ENCODE data around the gene LRCOL1. TPM values are rescaled to one million over a fixed set of nuclear protein-coding genes. Genes with fewer than 3 reads are reported as not detected.

The LRCOL1 gene
- total and polyA plus RNA-seq, 2 of the 13 experiments (the other 11 are each of a cell fraction or from before 2014, with no cell fraction given), result not detected

GRCh38 chr12:132588821-132589669 is 21.3 kb downstream of the LRCOL1 start:
- Histone ChIP-seq H3K79me2 (ENCODE audit: insufficient read depth, low read length) (no peaks in the 10 kb centered on the region), H3K27me3 (ENCODE audit: control insufficient read depth in 1 of 2, insufficient read depth in 2 of 2, low read length in 2 of 2) (peaks cover 8 to 39% of the 10 kb centered on the region in 2 experiments; a peak in 4 of 5 replicates), H3K9me3 (ENCODE audit: low read length) (no peaks in the 10 kb centered on the region), H3K27ac (ENCODE audit: extremely low read length, insufficient read depth, low read length) (no peak overlapping the region), H3K4me2 (ENCODE audit: low read depth, low read length) (no peak overlapping the region), H3K4me1 (ENCODE audit: insufficient read depth, low read length) (peaks cover 7% of the 10 kb centered on the region; the same call in 1 of the 2 replicates), H3K36me3 (replicated peaks in 1 of 2; ENCODE audit: control insufficient read depth in 1 of 2, insufficient read depth in 2 of 2, low read length in 2 of 2) (no peaks in the 10 kb centered on the region), H3K9ac (ENCODE audit: insufficient read depth, low read depth, low read length) (no peak overlapping the region), H3K4me3 (replicated peaks in 1 of 3; ENCODE audit: insufficient read depth in 1 of 3, low read depth in 2 of 3, low read length in 3 of 3) (no peak overlapping the region), H4K20me1 (ENCODE audit: insufficient read depth, low read length) (no peaks in the 10 kb centered on the region), H2AFZ (ENCODE audit: low read length) (no peak overlapping the region)
- POLR2A ChIA-PET, result no interaction called here
- no peak for ATAC-seq
- WGBS (ENCODE audit: low lambda C conversion rate), result 38% methylated on average over 8 of the region's 19 CpGs
- in situ Hi-C loops (cut with HindIII; ENCODE audit: extremely low pct_ligation_motif_present, low pct_unique_long_range_greater_than_20kb), result no loop called here
- CTCF ChIA-PET (ENCODE audit: low intra/inter-chr PET ratio, low total read pairs), result no interaction called here
- no peak for FAIRE-seq
- TF ChIP-seq RAD21 (CRISPR knock-in tag; IDR thresholded peaks at IDR 0.05) (no peak), RARA (CRISPR knock-in tag; IDR thresholded peaks at IDR 0.05) (no peak), CCAR2 (optimal IDR thresholded peaks at IDR 0.05; ENCODE audit: low read depth, low read length) (no peak), SOX13 (IDR thresholded peaks at IDR 0.05) (no peak), SOX13 (CRISPR knock-in tag; conservative IDR thresholded peaks at IDR 0.05 in 1 of 2, IDR thresholded peaks at IDR 0.05 in 1 of 2) (no peak), ZXDC (CRISPR knock-in tag; IDR thresholded peaks at IDR 0.05) (no peak), PAXIP1 (CRISPR knock-in tag; conservative IDR thresholded peaks at IDR 0.05) (no peak), HOXA7 (CRISPR knock-in tag; IDR thresholded peaks at IDR 0.05) (no peak), ZZZ3 (CRISPR knock-in tag; IDR thresholded peaks at IDR 0.05; ENCODE audit: borderline replicate concordance) (no peak), MAZ (IDR thresholded peaks at IDR 0.05; ENCODE audit: borderline replicate concordance, low read depth, low read length) (no peak), MAZ (CRISPR knock-in tag; IDR thresholded peaks at IDR 0.05; ENCODE audit: low read depth) (no peak), ATF5 (CRISPR knock-in tag; IDR thresholded peaks at IDR 0.05; ENCODE audit: low read depth) (no peak), ZNF639 (CRISPR knock-in tag; conservative IDR thresholded peaks at IDR 0.05) (no peak)
- BruUV-seq (replicated peaks), result no TSS peak
- intact Hi-C loops (cut with micrococcal nuclease; ENCODE audit: unreplicated experiment), result no loop called here
- DNase-seq (ENCODE audit: low spot score), result no peak

Measured in HepG2 (cell line).